IPS-18c (cell line): Measurements from ENCODE around the gene WDR18.
"Not testable (repeated sequence)": the region's sequence is repeated elsewhere in the genome, so short reads cannot be mapped to it uniquely, and the experiment has no call there.

Source experiments
- H3K4me3 ChIP-seq: 2 replicates; pipeline ENCODE4 v1.7.0; 2013; ENCODE audit warnings: low read depth, mild to moderate bottlenecking, low read length, moderate library complexity; ENCODE audit not compliant: insufficient read depth
- H3K9me3 ChIP-seq: one replicate; pipeline ENCODE4 v1.6.1; 2013; ENCODE audit warnings: mild to moderate bottlenecking, low read length, moderate library complexity; ENCODE audit not compliant: control insufficient read depth, insufficient read depth

The WDR18 gene

DNA sequence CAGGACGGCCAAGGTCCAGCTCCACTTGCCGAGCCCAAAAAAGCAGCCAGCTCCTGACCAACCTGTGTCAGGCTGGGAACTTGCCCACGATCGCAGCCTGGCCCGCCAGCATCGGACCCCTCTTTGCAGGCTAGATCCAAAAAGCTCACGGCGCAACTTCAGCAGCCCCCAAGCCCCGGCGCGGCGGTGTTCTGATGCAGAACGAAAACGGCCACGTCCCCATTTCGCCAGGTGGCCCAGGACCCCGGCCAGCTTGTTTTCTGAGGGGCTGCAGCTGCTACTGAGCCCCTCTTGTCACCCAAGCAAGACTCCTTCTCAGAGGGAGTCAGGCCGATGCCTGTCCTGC is 35.4 kb downstream of the WDR18 start:
- H3K4me3 ChIP-seq: peak overlapping the region; percentile 89

DNA sequence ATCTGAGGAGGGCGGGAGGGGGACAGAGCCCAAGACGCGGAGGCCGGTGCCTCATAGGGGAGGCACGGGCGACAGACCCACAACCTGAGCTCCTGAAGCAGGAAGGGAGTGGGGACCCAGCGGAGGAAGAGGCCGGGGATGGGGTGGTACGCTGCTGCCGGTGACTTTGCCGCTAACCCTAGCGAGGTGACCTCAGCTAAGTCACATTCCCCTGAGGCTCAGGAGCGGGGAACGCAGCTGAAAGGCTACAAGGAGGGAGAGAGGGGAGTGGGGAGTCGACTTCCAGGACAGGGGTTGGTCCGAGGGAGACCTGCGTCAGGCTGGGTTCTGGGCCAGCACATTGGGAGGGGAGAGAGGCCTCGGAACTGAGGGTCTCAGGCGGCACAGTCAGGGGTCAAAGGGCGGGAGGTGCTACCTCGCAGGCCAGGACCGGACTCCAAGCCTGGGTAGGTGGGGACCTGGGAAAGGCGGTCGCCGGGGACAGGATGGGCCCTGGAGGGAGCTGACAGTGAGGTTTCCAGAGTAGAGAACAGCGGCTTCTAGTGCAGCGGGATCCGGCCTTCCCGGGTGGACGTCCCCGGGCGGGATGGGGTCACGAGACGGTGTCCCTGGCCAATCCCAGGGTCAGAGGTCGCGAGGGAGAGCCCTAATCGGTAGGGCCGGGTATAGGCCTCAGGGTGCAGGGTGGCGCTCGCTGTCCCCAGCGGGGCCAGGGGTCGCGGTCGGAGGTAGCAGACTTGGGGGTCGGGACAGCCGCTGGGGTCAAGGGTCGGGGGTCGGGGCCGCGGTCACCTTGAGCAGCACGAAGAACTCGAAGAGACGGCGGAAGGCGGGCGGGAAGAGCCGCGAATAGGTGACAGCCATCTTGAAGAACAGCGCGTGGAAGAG is 36.1 kb downstream of the WDR18 start:
- Histone ChIP-seq H3K9me3 (no peaks in the 10 kb centered on the region), H3K4me3 (peak overlapping the region; percentile 89)

More for the DNA sequence above, 35.4 kb downstream of the WDR18 start:
- H3K9me3 ChIP-seq: no peaks in the 10 kb centered on the region

DNA sequence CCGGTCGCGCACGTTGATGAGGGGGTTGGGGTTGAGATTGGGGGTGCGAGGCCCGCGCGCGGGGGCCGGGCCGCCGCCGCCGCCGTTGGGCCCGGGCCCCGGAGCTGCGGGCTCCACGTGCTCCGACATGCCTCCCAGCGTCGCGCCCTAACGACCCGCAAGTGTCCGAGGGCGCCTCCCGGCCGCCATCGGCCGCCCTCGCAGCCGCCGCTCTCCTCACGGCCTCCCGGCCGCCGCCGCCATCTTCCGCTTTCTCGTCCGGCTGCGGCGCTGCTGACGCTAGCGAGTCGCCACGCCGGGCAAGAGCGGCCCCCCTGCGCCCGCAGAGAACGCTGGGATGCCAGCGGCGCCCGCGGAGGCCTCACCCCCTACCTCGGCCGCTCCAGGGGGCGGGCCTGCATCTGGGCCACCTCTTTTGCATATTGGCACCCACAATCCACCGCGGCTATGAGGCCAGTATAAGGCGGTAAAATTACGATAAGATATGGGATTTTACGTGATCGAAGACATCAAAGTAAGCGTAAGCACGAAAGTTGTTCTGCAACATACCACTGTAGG is 36.8 kb downstream of the WDR18 start, which contains the start of gene TMEM259:
Gene TMEM259, minus strand, starts transcription at position 256 of the 558 bp plus-strand sequence. Its CDS starts 127 bp downstream, at position 129.
- H3K9me3 ChIP-seq: no peaks in the 10 kb centered on the region
- peak within 1 kb of the TSS; percentile 89 for H3K4me3 ChIP-seq

DNA sequence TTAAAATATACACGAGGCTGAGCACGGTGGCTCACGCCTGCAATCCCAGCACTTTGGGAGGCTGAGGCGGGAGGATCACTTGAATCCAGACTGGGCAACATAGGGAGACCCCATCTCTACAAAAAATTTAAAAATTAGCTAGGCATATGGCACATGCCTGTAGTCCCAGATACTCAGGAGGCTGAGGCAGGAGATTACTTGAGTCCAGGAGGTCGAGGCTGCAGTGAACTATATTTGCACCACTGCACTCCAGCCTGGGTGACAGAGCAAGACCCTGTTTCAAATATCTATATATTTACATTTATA is 39.7 kb downstream of the WDR18 start:
- H3K4me3 ChIP-seq, H3K9me3 ChIP-seq: not testable (repeated sequence)

DNA sequence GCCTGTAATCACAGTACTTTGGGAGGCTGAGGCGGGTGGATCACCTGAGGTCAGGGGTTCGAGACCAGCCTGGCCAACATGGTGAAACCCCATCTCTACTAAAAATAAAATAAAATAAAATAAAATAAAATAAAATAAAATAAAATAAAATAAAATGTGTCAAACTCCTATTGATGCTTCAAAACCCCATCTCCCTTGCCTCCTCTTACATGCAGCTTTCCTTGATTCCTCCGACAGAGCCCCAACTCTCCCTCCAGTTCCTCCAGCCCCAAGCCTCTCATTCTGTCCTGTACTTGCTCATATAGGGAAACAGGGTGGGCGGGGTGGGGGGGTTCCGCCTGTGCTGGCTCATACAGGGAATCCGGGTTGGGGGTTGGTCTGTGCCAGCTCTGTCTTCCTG is 40.9 kb downstream of the WDR18 start:
- not testable (repeated sequence) for H3K4me3 ChIP-seq, H3K9me3 ChIP-seq

DNA sequence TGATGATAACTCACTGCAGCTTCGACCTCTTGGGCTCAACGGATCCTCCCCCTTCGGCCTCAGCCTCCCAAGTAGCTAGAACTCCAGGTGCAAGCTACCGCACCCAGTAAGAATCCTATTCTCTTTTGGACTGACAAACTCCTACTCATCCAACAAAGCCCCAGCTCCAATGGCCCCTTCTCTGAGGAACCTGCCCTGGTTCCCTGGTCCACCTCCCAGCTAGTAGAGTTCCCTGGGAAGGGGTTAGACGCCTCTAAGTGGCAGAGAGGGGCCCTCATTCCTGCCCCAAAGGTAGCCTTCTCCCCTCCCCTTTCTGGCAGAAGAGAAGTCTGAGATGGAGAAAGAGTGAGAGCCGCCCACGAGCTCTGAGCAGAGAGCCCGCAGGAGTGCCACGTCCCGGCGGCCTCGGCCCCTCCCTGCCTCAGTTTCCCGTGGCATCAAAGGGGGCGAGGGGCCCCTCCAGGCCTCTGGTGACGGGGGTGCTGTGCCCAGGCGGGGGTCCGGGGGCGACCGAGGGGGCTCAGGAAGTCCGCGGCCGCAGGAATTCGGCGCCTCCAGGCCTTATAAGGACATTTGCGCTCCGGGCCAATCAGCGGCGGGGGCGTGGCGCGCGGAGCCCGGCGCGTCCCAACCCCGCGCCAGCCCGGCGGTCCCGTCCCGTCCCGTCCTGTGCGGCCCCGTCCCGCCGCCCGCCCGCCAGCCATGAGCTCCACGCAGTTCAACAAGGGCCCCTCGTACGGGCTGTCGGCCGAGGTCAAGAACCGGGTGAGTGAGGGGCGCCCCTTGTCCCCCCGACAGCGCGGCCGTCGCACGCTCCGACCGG is 42.0 kb downstream of the WDR18 start, which contains the start of gene CNN2:
Gene CNN2, plus strand, starts transcription at position 649 of the 823 bp plus-strand sequence. Its CDS starts 54 bp downstream, at position 703.
- Histone ChIP-seq H3K9me3 (no peaks in the 10 kb centered on the region), H3K4me3 (peak within 1 kb of the TSS; percentile 94)

DNA sequence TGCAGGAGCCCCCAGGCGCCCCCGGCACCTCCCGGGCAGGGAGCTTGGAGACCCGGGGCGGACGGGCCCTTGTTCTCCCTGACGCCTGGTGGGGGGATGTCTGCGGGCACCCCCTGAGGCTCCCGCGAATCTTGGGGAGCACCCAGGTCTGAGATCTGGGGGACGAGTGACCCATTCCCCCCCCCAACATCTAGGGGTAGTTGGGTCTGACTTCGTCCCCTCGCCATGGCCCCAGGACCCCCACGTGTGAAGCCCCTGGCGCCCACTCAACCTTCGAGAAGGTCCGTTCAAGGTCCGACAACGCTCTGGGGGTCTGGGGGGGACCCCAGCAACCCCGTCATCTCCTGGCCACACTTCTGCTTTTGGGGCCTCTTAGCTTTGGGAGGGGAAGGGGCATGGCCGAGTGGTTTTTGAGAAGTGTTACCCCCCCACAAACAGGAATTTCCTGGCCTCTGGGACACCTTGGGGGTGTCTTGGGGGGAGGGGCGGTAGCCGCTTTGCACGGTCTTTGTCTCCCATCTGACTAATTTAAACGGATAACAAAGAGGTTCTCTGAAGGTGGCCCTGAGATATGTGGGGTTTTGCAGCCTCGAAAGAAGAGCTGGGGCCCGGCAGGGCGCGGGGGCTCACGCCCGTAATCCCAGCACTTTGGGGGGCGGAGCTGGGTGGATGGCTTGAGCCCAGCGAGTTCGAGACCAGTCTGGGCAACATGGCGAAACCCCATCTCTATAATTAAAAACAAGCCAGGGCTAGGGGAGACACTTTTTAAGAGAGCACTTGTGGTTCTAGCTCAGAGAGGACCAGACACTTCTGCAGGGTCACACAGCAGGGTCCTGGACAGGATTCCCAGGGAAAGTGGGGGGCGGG is 42.9 kb downstream of the WDR18 start:
- peak overlapping the region; percentile 94 for H3K4me3 ChIP-seq
- no peaks in the 10 kb centered on the region for H3K9me3 ChIP-seq

DNA sequence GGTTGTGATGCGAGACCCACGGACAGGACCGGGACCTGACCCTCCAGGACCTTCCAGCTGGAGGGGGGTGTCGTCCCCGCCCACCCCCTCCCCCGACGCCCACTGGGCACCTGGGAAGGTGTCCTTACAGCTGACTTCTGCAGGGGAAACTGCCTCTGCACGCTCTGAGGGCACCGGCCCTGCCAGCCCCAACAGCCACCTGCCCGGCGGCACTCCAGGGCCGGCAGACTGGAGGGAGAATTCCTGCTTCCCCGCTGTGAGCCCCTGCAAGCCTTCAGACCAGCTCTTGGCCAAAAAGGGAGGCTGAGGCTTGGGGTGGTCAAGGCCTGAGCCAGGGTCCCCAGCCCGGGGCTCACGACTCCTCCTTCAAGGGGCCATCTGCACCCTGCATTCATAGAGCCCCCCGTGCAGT is 43.5 kb downstream of the WDR18 start:
- Histone ChIP-seq H3K9me3 (no peaks in the 10 kb centered on the region), H3K4me3 (peak overlapping the region; percentile 94)

DNA sequence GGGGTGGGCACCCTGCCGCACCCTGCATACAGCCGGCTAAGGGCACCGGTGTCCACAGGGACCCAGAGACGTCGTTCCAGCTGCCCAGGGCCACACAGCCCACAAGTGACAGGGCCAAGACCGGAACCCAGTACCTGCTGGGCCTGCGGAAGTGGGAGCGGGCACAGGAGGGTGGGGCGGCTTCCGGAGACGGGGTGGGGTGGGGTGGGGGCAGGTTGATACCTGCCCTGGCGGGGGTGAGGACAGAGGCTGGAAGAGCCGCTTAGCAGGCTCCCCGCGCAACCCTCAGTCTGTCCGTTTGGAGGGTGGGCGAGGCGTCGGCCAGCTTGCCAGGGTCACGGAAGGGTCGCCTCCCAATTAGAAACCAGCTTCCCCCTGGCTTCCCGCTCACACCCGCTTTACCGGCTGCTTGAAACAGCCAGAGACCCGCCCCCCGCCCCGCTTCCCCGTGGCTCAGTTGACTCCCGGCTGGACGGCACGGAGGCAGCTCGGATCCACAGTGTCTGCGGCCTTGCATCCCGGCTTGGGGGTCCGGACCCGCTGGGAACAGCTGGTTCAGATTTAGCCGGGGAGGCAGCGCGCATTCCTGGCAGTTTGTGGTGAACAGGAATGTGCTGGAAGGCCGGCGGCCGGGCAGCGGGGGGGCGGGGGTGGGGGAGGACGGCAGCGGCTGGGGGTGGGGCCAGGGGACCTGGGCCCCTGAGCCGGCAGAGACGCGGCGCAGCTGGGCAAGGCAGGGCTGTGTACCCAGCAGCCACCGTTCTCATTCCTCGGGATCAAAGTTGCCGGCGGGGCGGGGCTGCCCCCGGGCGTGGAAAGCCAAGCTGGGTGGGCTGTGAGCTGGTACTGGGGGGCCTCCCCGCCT is 44.1 kb downstream of the WDR18 start:
- Histone ChIP-seq H3K9me3 (no peaks in the 10 kb centered on the region), H3K4me3 (peak overlapping the region; percentile 94)

DNA sequence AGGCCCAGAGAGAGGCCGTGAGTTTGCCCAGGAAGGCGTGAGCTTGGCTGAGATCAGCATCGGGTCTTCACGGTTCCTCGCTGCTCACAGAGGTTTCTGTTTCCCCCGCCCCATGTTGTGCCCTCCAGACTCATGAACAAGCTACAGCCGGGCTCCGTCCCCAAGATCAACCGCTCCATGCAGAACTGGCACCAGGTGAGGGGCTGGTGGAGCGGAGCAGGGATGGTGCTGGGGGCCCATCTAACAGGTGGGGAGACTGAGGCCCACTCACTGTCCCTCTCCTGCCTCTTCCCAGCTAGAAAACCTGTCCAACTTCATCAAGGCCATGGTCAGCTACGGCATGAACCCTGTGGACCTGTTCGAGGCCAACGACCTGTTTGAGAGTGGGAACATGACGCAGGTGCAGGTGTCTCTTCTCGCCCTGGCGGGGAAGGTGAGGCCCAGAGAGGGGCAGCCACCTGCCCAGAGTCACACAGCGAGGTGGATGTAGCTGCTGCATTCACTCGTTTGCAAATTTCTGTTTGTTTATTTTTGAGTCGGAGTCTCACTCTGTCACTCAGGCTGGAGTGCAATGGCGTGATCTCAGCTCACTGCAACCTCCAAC is 48.2 kb downstream of the WDR18 start:
- no peak overlapping the region for H3K4me3 ChIP-seq
- no peaks in the 10 kb centered on the region for H3K9me3 ChIP-seq

DNA sequence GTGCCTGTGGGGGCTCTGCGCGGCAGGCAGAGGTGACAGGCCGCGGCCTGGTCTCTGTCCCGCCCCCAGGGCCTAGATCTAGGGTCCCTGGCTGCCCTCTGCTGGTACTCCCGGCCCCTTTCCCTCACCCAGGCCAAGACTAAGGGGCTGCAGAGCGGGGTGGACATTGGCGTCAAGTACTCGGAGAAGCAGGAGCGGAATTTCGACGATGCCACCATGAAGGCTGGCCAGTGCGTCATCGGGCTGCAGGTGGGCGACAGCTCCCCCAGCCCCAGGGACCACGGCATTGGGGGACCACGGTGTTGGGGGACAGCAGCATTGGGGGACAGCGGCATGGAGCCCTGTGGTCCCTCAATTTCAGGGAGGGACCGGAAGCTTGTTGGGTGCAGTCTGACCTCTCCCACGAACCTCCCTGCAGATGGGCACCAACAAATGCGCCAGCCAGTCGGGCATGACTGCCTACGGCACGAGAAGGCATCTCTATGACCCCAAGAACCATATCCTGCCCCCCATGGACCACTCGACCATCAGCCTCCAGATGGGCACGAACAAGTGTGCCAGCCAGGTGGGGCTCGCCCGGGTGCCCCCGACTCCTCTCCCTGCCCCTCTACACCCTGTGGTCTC is 52.0 kb downstream of the WDR18 start:
- H3K9me3 ChIP-seq: no peaks in the 10 kb centered on the region

DNA sequence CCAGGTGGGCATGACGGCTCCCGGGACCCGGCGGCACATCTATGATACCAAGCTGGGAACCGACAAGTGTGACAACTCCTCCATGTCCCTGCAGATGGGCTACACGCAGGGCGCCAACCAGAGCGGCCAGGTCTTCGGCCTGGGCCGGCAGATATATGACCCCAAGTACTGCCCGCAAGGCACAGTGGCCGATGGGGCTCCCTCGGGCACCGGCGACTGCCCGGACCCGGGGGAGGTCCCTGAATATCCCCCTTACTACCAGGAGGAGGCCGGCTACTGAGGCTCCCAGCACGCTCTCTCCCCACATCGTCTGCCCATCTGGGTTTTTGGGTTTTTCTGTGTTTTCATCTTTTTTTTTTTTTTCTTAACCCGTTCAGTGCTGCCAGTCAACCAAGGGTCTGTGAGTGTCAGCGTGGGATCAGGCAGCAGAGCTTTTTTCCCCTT is 53.5 kb downstream of the WDR18 start:
- H3K9me3 ChIP-seq: no peaks in the 10 kb centered on the region
- H3K4me3 ChIP-seq: no peak overlapping the region; the same call in 1 of the 2 replicates

More for the DNA sequence above, 52.0 kb downstream of the WDR18 start:
- H3K4me3 ChIP-seq: no peak overlapping the region

DNA sequence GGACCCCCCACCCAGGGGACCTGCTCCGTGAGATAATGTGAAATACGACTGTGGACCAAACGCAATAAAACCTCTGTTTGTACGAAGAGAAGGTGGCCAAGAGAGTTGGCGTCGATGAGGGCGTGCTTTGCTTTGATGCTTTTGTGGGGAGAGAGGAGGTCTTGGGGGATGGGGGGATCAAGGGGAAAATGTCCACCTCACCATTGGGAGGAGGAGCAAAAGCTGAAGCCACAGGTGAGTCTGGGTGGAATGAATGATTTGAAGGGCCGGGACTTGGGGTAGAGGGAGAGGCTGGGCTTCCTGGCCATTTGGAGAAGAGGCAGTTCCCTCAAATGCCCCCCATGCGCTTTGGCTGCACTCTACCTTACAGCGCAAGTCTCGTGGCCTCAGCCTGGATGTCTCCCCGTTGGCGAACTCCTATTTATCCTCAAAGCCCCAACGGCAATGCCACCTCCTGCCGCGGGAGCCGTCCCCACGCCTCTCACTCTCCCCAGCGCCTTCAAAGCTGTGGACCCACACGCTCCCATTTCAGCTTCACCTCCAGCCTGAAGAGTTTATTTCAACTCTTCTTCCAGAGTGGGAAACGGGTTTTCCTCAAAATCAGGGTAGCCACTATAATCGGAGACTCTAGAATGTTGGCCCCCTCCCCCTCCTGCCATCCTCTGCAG is 55.0 kb downstream of the WDR18 start:
- Histone ChIP-seq H3K4me3 (peak overlapping the region; percentile 40; the same call in 1 of the 2 replicates), H3K9me3 (no peaks in the 10 kb centered on the region)

DNA sequence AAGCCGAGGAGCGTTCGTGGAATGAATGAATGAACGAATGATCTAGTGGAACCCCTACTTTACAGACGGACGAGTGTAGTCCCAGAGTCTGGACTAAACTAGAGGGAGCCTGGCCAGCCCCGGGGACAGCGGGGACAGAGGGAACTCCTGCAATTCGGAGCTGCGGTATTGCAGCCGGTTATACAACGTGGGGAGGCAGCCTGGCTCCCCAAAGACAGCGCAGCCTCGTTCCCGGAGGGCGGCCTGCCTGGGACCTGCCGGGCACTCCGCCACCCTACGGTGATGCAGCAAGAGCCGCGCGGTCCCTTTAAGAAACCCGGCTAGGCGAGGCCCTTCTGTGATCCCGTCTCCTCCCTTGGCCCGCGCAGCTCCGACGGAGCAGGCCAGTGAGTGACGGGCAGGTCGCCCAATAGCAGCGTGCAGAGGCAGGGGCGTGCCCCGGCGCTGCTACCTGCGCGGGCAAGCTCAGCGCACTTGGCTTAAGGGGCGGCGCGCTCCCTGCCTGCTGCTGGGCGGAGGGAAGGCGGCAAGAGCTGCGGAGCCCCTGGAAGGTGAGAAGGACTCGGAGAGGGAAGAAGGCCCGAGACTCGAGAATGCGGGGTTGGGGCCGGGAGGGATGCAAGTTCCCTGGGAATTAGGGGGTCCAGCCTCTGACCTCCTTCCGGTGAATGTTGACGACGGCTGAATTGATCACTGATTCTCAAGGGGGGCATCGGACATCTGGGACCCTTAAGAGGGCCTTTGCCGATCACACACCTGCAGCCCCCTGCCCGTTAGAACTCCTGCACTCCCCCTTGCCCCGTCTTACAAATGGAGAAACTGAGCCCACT is 55.7 kb downstream of the WDR18 start, which contains the start of gene ABCA7:
Gene ABCA7, plus strand, starts transcription at position 462 of the 830 bp plus-strand sequence. CDS start 1,255 bp downstream, outside the sequence.
- no peaks in the 10 kb centered on the region for H3K9me3 ChIP-seq
- peak within 1 kb of the TSS; percentile 62 for H3K4me3 ChIP-seq
